Endometrial microvascular endothelial cells (primary cell): ENCODE measurements around the gene TSPAN18. TPM values are rescaled to one million over a fixed set of nuclear protein-coding genes. Genes with fewer than 3 reads are reported as not detected.

Experiments used
- in situ Hi-C: cut with HindIII; loops from 2 replicates; pipeline ENCODE4 v1.10.0; 2017; ENCODE audit warnings: low sequenced_read_pairs, low pct_unique_long_range_greater_than_20kb; ENCODE audit errors: inconsistent ontology term
- total RNA-seq: library from RNA; depleted of rRNA; stranded (reverse); fragments of >200 nt; gene quantifications from one replicate; pipeline ENCODE4 v1.2.3, GENCODE V29; 2015; ENCODE audit errors: inconsistent ontology term

The TSPAN18 gene
- total RNA-seq, 1 donor from 2014 or later: 21.4 TPM

GRCh38 chr11:44766972-44767278 lies 40.2 kb downstream of the TSPAN18 start:
- in situ Hi-C loops: loop anchor here (25.0 kb wide), 1 partner anchor 130 kb away; no protein-coding TSS in a partner anchor

- in situ Hi-C loops: loop anchor here (25.0 kb wide), 1 partner anchor 130 kb away; no protein-coding TSS in a partner anchor
Measured at GRCh38 chr11:44767421-44767820, 40.7 kb downstream of the TSPAN18 start.

GRCh38 chr11:44770401-44770800 lies 43.6 kb downstream of the TSPAN18 start:
- in situ Hi-C loops: loop anchor here (25.0 kb wide), 1 partner anchor 133 kb away; no protein-coding TSS in a partner anchor

- in situ Hi-C loops: loop anchor here (25.0 kb wide), 1 partner anchor 134 kb away; no protein-coding TSS in a partner anchor
Measured at GRCh38 chr11:44771252-44771734, 44.5 kb downstream of the TSPAN18 start.

GRCh38 chr11:44771841-44772240 lies 45.1 kb downstream of the TSPAN18 start:
- in situ Hi-C loops: loop anchor here (25.0 kb wide), 1 partner anchor 135 kb away; no protein-coding TSS in a partner anchor

- in situ Hi-C loops: loop anchor here (25.0 kb wide), 1 partner anchor 136 kb away; no protein-coding TSS in a partner anchor
Measured at GRCh38 chr11:44773351-44773965, 46.7 kb downstream of the TSPAN18 start.

- in situ Hi-C loops: loop anchor here (25.0 kb wide), 1 partner anchor 137 kb away; no protein-coding TSS in a partner anchor
Measured at GRCh38 chr11:44774108-44774507, 47.3 kb downstream of the TSPAN18 start.

GRCh38 chr11:44774731-44775130 lies 48.0 kb downstream of the TSPAN18 start:
- in situ Hi-C loops: loop anchor here (25.0 kb wide), 2 partner anchors 113 to 137 kb away; no protein-coding TSS in a partner anchor

GRCh38 chr11:44775366-44775984 lies 48.7 kb downstream of the TSPAN18 start:
- in situ Hi-C loops: loop anchor here (25.0 kb wide), 1 partner anchor 112 kb away; no protein-coding TSS in a partner anchor

- in situ Hi-C loops: loop anchor here (25.0 kb wide), 1 partner anchor 111 kb away; no protein-coding TSS in a partner anchor
Measured at GRCh38 chr11:44775985-44776446, 49.3 kb downstream of the TSPAN18 start.

- in situ Hi-C loops: loop anchor here (25.0 kb wide), 1 partner anchor 111 kb away; no protein-coding TSS in a partner anchor
Measured at GRCh38 chr11:44776551-44777208, 49.9 kb downstream of the TSPAN18 start.

- in situ Hi-C loops: loop anchor here (25.0 kb wide), 1 partner anchor 110 kb away; no protein-coding TSS in a partner anchor
Measured at GRCh38 chr11:44777209-44778194, 50.7 kb downstream of the TSPAN18 start.

- in situ Hi-C loops: loop anchor here (25.0 kb wide), 1 partner anchor 109 kb away; no protein-coding TSS in a partner anchor
Measured at GRCh38 chr11:44778195-44779100, 51.7 kb downstream of the TSPAN18 start.

- in situ Hi-C loops: loop anchor here (25.0 kb wide), 1 partner anchor 107 kb away; no protein-coding TSS in a partner anchor
Measured at GRCh38 chr11:44779736-44780520, 53.2 kb downstream of the TSPAN18 start.

- in situ Hi-C loops: loop anchor here (25.0 kb wide), 1 partner anchor 106 kb away; no protein-coding TSS in a partner anchor
Measured at GRCh38 chr11:44780940-44781631, 54.3 kb downstream of the TSPAN18 start.

- in situ Hi-C loops: loop anchor here (25.0 kb wide), 1 partner anchor 106 kb away; no protein-coding TSS in a partner anchor
Measured at GRCh38 chr11:44781655-44782054, 54.9 kb downstream of the TSPAN18 start.
